ENCODE data around the gene XXYLT1.

XXYLT1 gene

GRCh38 chr3:195122261-195122660, 148.7 kb downstream of the XXYLT1 start:
- Mint-ChIP-seq H3K9me3 (no peaks in the 10 kb centered on the region), H3K27ac (no peak overlapping the region), H3K4me3 (no peak overlapping the region), H3K27me3 (ENCODE audit: low read depth) (no peaks in the 10 kb centered on the region), H3K36me3 (ENCODE audit: low read depth) (no peaks in the 10 kb centered on the region), H3K4me1 (ENCODE audit: low read depth) (no peaks in the 10 kb centered on the region)

GRCh38 chr3:195120267-195120601, 150.7 kb downstream of the XXYLT1 start:
- Mint-ChIP-seq H3K36me3 (ENCODE audit: low read depth) (no peaks in the 10 kb centered on the region), H3K9me3 (no peaks in the 10 kb centered on the region), H3K27ac (no peak overlapping the region), H3K4me3 (no peak overlapping the region), H3K27me3 (ENCODE audit: low read depth) (no peaks in the 10 kb centered on the region), H3K4me1 (ENCODE audit: low read depth) (no peaks in the 10 kb centered on the region)

DNA sequence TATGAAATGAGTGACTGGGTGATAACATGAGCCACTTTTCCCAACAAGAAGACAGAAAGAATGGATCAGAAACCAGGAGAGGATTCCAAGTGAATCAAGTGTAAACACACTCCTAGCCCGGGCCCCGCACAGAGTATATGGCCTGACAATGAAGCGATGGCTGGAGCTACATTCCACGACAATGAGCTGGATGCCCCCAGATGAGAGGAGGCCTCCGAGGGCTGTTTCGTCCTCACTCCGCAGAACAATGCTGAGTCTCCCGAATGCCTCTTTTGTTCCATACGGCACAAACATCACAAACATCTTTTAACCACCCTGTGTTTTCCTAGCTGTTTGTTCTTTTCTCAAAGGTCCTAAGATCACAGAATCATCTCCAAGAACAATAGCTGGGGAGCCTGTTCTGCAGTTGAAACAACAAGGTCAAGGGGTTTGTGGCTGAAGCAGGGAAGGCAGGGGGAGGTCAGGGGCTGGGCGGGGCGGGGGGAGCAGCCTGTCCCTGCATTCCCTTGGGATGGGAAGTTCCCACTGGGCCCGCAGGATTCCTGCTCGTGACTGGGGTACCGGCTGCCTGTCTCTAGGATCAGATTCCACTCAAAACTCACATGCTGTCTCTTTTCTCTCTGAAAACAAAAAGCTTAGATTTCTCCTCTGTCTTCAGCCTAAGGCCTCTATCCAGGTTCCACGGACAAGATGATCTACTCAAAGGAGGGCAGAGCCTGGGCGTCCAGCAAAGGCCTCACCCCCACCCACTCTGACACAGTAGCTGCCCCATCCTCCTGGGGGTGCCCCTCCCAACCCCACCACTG, 151.3 kb downstream of the XXYLT1 start:
- no peak overlapping the region for H3K27ac Mint-ChIP-seq
- no peaks in the 10 kb centered on the region for H3K9me3 Mint-ChIP-seq

GRCh38 chr3:195118671-195119070, 152.3 kb downstream of the XXYLT1 start:
- no peaks in the 10 kb centered on the region for H3K9me3 Mint-ChIP-seq

More for the DNA sequence above, 151.3 kb downstream of the XXYLT1 start:
- Mint-ChIP-seq H3K36me3 (ENCODE audit: low read depth) (no peaks in the 10 kb centered on the region), H3K27me3 (ENCODE audit: low read depth) (no peaks in the 10 kb centered on the region), H3K4me3 (no peak overlapping the region), H3K4me1 (ENCODE audit: low read depth) (no peaks in the 10 kb centered on the region)

GRCh38 chr3:195117978-195118581, 152.9 kb downstream of the XXYLT1 start:
- H3K4me3 Mint-ChIP-seq, result no peak overlapping the region
- no peak overlapping the region for H3K27ac Mint-ChIP-seq
- H3K4me1 Mint-ChIP-seq (ENCODE audit: low read depth), result no peaks in the 10 kb centered on the region
- H3K9me3 Mint-ChIP-seq, result no peaks in the 10 kb centered on the region
- no peaks in the 10 kb centered on the region for H3K27me3 Mint-ChIP-seq (ENCODE audit: low read depth)
- no peaks in the 10 kb centered on the region for H3K36me3 Mint-ChIP-seq (ENCODE audit: low read depth)

More at GRCh38 chr3:195118671-195119070, 152.3 kb downstream of the XXYLT1 start:
- no peaks in the 10 kb centered on the region for H3K27me3 Mint-ChIP-seq (ENCODE audit: low read depth)
- no peak overlapping the region for H3K4me3 Mint-ChIP-seq
- H3K36me3 Mint-ChIP-seq (ENCODE audit: low read depth), result no peaks in the 10 kb centered on the region
- H3K27ac Mint-ChIP-seq, result no peak overlapping the region
- no peaks in the 10 kb centered on the region for H3K4me1 Mint-ChIP-seq (ENCODE audit: low read depth)

DNA sequence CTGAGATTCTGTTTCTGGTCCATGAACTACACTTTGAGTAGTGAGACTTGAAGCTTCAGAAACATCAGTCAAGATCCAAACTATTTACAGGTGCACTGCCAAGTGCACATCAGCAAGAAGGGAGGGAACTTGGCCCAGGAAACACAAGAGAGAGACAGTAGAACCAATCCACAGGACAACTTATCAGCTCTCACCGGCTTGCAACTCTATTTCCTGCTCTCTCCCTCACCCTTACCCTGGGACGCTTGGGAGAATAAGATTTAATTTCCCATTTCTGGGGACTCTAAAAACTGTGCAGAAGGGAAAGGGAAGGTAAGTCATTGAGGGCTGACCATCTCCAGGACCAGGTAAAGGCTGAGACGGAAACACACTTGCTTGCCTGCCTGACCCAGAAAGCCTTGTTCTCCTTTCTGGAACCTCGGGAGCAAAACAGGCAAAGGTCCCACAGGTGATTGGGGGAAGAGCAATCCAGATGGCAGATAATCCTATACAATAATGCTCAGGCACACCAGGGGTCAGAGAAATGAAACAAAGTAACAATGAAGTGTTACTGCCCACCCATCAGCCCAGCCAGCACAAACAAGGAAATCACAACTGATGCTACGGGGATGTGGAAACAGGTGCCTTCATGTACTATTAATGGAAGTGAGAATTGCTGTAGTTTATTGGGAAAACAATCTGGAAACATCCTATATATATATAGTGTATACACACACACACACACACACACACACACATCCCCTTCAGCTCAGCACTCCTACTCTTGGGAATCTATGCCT, 154.4 kb downstream of the XXYLT1 start:
- no peaks in the 10 kb centered on the region for H3K9me3 Mint-ChIP-seq
- H3K27me3 Mint-ChIP-seq (ENCODE audit: low read depth), result no peaks in the 10 kb centered on the region
- H3K4me3 Mint-ChIP-seq, result no peak overlapping the region
- no peaks in the 10 kb centered on the region for H3K4me1 Mint-ChIP-seq (ENCODE audit: low read depth)
- no peaks in the 10 kb centered on the region for H3K36me3 Mint-ChIP-seq (ENCODE audit: low read depth)
- no peak overlapping the region for H3K27ac Mint-ChIP-seq

DNA sequence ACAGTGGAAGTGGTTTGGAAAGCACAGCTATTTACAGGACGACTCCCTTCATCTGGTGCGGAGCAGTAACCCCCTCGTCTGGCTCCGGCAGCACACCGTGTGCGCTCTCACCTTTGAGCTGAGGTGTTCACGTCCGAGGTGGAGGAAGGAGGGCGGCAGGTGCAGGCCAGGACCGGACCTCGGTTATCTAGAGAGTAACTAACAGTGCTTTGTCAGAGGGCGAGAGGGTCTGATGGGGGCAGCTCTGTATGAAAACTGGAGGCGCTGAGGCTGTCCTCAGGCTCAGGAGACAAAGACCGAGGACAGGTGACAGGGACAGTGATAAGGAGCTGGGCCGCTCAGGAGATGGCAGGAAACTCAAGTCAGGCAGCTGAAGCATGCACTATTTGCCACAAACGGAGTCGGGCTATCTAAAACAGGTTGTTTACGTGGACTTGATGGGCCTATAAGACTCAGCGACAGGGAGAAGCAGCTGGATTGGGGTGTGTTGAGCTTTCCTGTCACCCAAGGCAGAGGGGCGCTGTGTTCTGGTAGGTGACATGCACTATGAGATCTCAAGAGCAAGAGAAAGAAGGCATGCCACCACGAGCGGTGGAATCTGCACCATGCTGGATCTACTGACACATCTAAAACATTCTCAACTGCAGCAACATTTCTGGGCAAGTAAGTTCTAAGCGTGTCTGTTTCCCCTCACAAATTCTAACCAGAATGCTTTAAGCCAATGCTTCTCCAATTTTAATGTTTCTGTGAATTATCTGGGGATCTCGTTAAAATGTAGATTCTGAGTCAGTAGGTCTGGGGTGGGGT, 155.2 kb downstream of the XXYLT1 start:
- Mint-ChIP-seq H3K4me1 (ENCODE audit: low read depth) (no peaks in the 10 kb centered on the region), H3K36me3 (ENCODE audit: low read depth) (no peaks in the 10 kb centered on the region), H3K9me3 (no peaks in the 10 kb centered on the region), H3K27me3 (ENCODE audit: low read depth) (no peaks in the 10 kb centered on the region), H3K27ac (no peak overlapping the region), H3K4me3 (no peak overlapping the region)

- Mint-ChIP-seq H3K27ac (no peak overlapping the region), H3K27me3 (ENCODE audit: low read depth) (no peaks in the 10 kb centered on the region), H3K4me1 (ENCODE audit: low read depth) (no peaks in the 10 kb centered on the region), H3K36me3 (ENCODE audit: low read depth) (no peaks in the 10 kb centered on the region), H3K4me3 (no peak overlapping the region), H3K9me3 (no peaks in the 10 kb centered on the region)
These were observed 156.0 kb downstream of the XXYLT1 start for GRCh38 chr3:195114786-195115599.

DNA sequence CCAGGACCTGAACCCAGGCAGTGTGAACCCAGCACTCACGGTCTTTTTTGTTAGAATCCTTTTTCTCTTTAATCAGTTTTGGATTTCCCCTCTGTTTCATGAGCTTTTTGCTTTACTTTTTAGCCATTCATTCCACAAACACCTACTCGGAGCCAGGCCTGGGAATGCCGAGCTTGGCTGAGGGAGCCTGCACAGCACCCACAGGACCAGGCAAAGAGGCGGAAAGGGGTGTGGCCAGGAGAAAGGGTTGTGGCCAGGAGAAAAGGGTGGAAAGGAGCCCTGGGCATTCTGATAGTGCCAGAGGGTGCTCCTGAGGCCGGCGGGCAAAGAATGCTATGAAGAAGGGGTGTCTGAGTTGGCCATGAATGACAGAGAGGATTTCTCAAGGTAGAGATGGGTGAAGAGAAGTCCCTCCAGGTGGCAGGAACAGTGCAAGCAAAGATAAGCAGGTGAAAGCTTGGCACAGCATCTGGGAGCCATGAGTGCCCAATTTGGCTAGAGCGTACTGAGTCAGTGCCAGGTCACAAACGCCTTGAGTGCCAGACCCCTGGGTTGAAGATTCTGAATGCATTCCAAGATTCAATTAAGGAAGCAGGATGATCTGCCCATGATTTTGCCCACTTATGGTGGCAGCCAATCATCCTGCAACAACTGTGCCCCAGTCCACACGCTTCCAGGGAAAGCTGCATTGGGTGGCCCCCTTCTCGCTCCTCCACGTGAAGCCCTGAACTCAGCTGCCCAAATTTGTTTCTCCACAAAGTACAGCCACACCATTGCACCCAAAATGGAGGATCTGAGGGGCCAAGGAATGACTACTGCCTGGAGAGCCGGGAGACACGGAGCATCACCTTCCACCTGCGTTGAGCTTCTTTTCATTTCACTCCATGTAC, 157.2 kb downstream of the XXYLT1 start:
- Mint-ChIP-seq H3K27ac (no peak overlapping the region), H3K4me1 (ENCODE audit: low read depth) (no peaks in the 10 kb centered on the region), H3K27me3 (ENCODE audit: low read depth) (no peaks in the 10 kb centered on the region), H3K36me3 (ENCODE audit: low read depth) (no peaks in the 10 kb centered on the region), H3K4me3 (no peak overlapping the region), H3K9me3 (no peaks in the 10 kb centered on the region)

DNA sequence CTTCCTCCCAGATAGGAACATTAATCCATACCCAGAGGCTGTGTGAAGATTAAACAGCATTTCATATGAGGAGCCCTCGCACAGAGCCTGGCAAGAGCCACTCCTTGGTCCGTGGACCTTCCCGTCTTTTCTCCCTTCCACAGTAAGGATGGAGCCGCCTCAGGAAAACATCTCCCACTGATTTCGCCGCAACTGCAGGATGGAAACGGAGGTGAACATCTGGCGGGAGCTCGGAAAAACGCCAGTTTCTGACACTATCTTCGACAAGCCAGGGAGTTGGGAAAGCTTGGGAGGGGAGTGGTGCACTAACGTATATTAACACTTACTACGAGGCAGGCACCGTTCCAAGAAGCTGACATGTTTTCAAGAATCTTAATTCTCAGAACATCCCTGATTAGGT, 157.9 kb downstream of the XXYLT1 start:
- Mint-ChIP-seq H3K27ac (no peak overlapping the region), H3K9me3 (no peaks in the 10 kb centered on the region), H3K36me3 (ENCODE audit: low read depth) (no peaks in the 10 kb centered on the region), H3K27me3 (ENCODE audit: low read depth) (no peaks in the 10 kb centered on the region), H3K4me1 (ENCODE audit: low read depth) (no peaks in the 10 kb centered on the region), H3K4me3 (no peak overlapping the region)

GRCh38 chr3:195112361-195112791, 158.6 kb downstream of the XXYLT1 start:
- Mint-ChIP-seq H3K27me3 (ENCODE audit: low read depth) (no peaks in the 10 kb centered on the region), H3K4me1 (ENCODE audit: low read depth) (no peaks in the 10 kb centered on the region), H3K4me3 (no peak overlapping the region), H3K36me3 (ENCODE audit: low read depth) (no peaks in the 10 kb centered on the region), H3K9me3 (no peaks in the 10 kb centered on the region), H3K27ac (no peak overlapping the region)

- no peaks in the 10 kb centered on the region for H3K9me3 Mint-ChIP-seq
- H3K4me3 Mint-ChIP-seq, result no peak overlapping the region
- no peaks in the 10 kb centered on the region for H3K4me1 Mint-ChIP-seq (ENCODE audit: low read depth)
- H3K36me3 Mint-ChIP-seq (ENCODE audit: low read depth), result no peaks in the 10 kb centered on the region
- no peak overlapping the region for H3K27ac Mint-ChIP-seq
- no peaks in the 10 kb centered on the region for H3K27me3 Mint-ChIP-seq (ENCODE audit: low read depth)
These were observed 159.2 kb downstream of the XXYLT1 start for GRCh38 chr3:195111766-195112165.

GRCh38 chr3:195111319-195111705, 159.6 kb downstream of the XXYLT1 start:
- H3K9me3 Mint-ChIP-seq, result no peaks in the 10 kb centered on the region
- no peaks in the 10 kb centered on the region for H3K27me3 Mint-ChIP-seq (ENCODE audit: low read depth)
- no peak overlapping the region for H3K27ac Mint-ChIP-seq
- no peak overlapping the region for H3K4me3 Mint-ChIP-seq
- H3K36me3 Mint-ChIP-seq (ENCODE audit: low read depth), result no peaks in the 10 kb centered on the region
- peaks cover under 1% of the 10 kb centered on the region for H3K4me1 Mint-ChIP-seq (ENCODE audit: low read depth)

All from T-helper 1 cell treated with Interleukin-12 subunit alpha and Interleukin-12 subunit beta and Interleukin-4 antibody, amounts not matched to agents 30 μg/mL and 1 μg/mL, for 36 hours (primary cell).